ENCODE data around the gene NBEA. TPM values are rescaled to one million over a fixed set of nuclear protein-coding genes. Genes with fewer than 3 reads are reported as not detected.

NBEA gene
- total and polyA plus RNA-seq, 2 experiments from 2014 or later: 9.1 to 29.1 TPM

GRCh38 chr13:35046587-35046986 is 104.5 kb downstream of the NBEA start:
- H3K9me2 ChIP-seq (ENCODE audit: insufficient read depth): no peaks in the 10 kb centered on the region
- no peak overlapping the region for H3K27ac ChIP-seq (ENCODE audit: low read depth)
- no peaks in the 10 kb centered on the region for H4K20me1 ChIP-seq (replicated peaks; ENCODE audit: insufficient read depth)
- no peak overlapping the region for H3K4me2 ChIP-seq
- Mint-ChIP-seq H3K27ac (no peak overlapping the region), H3K4me3 (no peak overlapping the region), H3K27me3 (ENCODE audit: insufficient read depth, low read depth, poor library complexity) (no peaks in the 10 kb centered on the region), H3K9me3 (no peaks in the 10 kb centered on the region), H3K4me1 (no peaks in the 10 kb centered on the region), H3K36me3 (ENCODE audit: low read depth) (peaks cover 3% of the 10 kb centered on the region; the same call in 1 of the 3 replicates)
- no peak for ATAC-seq
- no peak for DNase-seq (ENCODE audit: low spot score)
- H3K79me2 ChIP-seq (replicated peaks; ENCODE audit: insufficient read depth): no peaks in the 10 kb centered on the region
- H3K4me3 ChIP-seq: no peak overlapping the region
- TF ChIP-seq EZH2 (IDR thresholded peaks at IDR 0.05; ENCODE audit: low read depth, unreplicated experiment) (no peak), ZNF114 (CRISPR knock-in tag; IDR thresholded peaks at IDR 0.05) (no peak), ZNF331 (CRISPR knock-in tag; IDR thresholded peaks at IDR 0.05; ENCODE audit: low read depth) (no peak), NANOG (IDR thresholded peaks at IDR 0.05; ENCODE audit: borderline replicate concordance) (no peak), POLR2AphosphoS5 (IDR thresholded peaks at IDR 0.05; ENCODE audit: low read depth) (no peak), EZH2phosphoT487 (IDR thresholded peaks at IDR 0.05; ENCODE audit: unreplicated experiment) (no peak), ETS1 (IDR thresholded peaks at IDR 0.05) (no peak), REST (IDR thresholded peaks at IDR 0.05; ENCODE audit: unreplicated experiment) (no peak), JUNB (IDR thresholded peaks at IDR 0.05; ENCODE audit: unreplicated experiment) (no peak), ZNF462 (CRISPR knock-in tag; IDR thresholded peaks at IDR 0.05) (no peak), STAT1 (IDR thresholded peaks at IDR 0.05; ENCODE audit: unreplicated experiment) (no peak), CREB1 (CRISPR knock-in tag; IDR thresholded peaks at IDR 0.05; ENCODE audit: low read depth) (no peak)
- TF ChIP-seq, protein P1, sequence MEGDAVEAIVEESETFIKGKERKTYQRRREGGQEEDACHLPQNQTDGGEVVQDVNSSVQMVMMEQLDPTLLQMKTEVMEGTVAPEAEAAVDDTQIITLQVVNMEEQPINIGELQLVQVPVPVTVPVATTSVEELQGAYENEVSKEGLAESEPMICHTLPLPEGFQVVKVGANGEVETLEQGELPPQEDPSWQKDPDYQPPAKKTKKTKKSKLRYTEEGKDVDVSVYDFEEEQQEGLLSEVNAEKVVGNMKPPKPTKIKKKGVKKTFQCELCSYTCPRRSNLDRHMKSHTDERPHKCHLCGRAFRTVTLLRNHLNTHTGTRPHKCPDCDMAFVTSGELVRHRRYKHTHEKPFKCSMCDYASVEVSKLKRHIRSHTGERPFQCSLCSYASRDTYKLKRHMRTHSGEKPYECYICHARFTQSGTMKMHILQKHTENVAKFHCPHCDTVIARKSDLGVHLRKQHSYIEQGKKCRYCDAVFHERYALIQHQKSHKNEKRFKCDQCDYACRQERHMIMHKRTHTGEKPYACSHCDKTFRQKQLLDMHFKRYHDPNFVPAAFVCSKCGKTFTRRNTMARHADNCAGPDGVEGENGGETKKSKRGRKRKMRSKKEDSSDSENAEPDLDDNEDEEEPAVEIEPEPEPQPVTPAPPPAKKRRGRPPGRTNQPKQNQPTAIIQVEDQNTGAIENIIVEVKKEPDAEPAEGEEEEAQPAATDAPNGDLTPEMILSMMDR (conservative IDR thresholded peaks at IDR 0.05; ENCODE audit: low read depth in 2 of 2): no peak
- H3K4me1 ChIP-seq (ENCODE audit: insufficient read depth): no peaks in the 10 kb centered on the region
- no peak overlapping the region for H2AFZ ChIP-seq
- no peaks in the 10 kb centered on the region for H3F3A ChIP-seq (replicated peaks; ENCODE audit: low read depth)
- no peaks in the 10 kb centered on the region for H3K36me3 ChIP-seq (ENCODE audit: insufficient read depth)
- H3K27me3 ChIP-seq (ENCODE audit: insufficient read depth): no peaks in the 10 kb centered on the region

All from GM23338 (cell line).